HG03432 (cell line): ENCODE results near the gene GATB.

Experiments
- ATAC-seq: cut with Tn5 transposase; IDR thresholded peaks from one replicate; pipeline ENCODE4 v1.9.1; 2021; ENCODE audit warnings: mild to moderate bottlenecking, moderate library complexity; ENCODE audit not compliant: unreplicated experiment

The GATB gene, protein sequence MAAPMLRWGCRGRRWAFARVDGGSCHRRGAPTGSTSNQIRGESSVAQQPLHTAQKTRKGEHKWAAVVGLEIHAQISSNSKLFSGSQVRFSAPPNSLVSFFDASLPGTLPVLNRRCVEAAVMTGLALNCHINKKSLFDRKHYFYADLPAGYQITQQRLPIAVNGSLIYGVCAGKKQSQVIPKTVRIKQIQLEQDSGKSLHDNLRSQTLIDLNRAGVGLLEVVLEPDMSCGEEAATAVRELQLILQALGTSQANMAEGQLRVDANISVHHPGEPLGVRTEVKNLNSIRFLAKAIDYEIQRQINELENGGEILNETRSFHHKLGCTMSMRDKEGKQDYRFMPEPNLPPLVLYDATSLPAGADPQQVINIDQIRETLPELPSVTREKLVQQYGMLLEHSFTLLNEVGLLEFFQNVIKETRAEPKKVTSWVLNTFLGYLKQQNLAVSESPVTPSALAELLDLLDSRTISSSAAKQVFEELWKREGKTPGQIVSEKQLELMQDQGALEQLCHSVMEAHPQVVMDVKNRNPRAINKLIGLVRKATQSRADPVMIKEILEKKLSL

DNA sequence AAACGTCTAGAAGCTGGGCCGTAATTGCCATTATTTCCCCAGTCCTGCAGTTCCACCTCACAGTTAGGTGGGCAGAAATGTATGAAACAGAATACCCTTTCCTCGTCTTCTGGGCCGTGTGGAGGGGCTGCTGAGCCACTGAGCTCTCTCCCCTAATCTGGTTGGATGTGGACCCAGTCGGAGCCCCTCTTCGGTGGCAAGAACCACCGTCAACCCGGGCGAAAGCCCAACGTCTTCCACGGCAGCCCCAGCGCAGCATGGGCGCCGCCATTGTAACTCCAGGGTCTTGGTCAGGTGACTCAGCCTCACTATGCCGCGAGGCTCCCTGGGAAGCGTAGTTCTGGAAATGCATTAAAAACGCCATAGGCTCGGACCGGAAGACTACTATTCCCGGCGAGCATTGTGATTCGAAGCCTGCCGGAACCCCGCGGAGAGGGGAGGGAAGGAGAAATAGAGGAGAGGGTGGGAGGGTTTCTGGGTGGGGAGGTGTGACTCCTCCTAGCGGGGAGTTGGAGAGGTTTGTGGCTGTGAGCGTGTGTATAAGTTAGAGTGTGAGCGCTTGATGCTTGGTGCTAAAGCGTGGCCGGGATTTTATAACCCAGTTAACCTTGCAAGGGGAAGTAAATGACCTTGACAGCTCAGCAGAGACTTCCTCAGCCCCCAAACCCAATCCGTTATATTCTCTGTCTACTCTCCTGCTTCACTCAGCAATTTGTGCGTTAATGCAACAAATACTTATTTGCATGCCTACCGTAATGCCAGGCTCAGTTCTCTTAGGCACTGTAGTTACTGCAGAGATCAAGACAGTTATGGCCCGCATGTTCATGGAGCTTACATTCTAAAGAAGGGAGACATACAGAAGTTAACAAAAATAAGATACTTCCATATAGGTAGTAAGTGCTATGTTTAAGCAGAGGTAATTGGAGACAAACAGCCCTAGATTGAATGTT is at the start of gene GATB:
Gene GATB, minus strand, starts transcription at position 296 of the 950 bp plus-strand sequence. Its CDS starts 25 bp downstream, at position 271.
- ATAC-seq: peak; percentile 99

DNA sequence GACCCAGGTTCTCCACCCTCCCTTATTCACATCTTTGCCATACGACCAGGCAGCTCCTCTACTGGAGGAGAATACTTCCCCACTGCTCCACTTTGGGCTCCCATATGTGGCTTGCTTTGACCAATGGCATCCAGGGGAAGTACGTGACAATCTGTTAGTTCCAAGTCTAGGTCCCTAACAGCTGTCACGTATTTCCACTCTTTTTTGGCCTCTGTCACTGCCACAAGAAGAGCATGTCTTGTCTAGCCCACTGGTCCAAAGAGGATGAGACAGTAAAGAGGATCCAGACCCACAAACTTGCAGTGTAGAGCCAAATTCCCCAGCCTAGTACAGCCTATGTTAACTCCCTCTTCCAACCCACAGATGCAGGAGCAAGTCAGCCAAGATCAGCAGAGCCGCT is 49.7 kb upstream of the GATB start:
- ATAC-seq: no peak

DNA sequence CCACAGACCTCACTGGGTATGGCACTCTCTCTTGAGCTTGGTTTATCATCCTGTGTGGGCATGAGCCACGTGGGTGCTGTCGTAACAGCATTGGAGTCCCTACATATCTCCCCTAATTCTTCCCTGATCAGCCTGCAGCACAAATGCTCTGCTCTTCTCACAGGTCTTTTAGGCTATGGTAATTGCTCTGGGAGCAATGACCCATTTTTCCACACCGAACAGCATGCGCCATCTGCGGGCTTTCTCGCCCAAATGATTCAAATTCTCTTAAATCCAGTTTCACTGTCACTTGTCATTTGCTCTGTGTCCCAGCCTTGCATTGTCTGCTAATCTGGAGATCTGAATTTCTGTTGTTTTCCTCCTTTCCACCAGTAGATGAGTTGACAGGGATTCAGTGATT is 48.9 kb upstream of the GATB start:
- no peak for ATAC-seq

DNA sequence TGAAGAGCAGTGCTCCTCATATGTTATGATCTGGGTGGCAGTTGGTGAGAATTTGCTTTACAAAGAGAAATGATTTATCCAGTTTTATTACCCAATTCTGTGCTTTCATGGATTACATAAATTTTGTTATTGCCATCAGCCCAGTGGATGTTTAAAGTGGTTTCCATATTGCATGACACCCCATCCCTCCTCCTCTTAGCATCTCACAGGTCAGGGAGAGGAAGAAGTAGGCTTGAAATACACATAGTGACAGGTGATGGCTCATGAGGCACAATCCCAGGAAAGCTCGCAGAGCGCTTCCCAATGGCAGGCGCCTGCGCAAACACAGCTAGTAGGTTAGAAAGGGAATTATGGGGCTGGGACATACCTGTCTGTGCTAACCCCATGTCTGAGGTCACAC is 47.7 kb upstream of the GATB start:
- no peak for ATAC-seq

DNA sequence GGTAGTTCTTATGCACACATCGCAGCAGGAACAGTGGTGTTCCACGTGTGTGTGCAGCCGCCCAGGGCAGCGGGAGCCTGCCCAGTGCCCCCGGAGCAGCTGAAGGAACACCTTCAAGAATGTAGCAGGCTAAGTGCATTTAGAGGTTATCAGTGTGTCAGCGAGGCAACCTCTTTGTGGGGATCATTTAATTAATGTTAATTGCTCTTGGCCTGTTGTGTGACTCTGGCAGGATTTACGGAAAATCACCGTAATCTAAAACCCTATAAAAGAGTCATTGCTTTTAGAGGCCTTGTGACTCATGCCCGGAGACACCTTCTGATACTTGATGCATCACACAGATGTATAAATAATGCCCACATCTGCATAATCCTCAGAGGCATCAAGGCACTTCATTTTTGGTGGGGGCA is 47.3 kb upstream of the GATB start:
- ATAC-seq: no peak

DNA sequence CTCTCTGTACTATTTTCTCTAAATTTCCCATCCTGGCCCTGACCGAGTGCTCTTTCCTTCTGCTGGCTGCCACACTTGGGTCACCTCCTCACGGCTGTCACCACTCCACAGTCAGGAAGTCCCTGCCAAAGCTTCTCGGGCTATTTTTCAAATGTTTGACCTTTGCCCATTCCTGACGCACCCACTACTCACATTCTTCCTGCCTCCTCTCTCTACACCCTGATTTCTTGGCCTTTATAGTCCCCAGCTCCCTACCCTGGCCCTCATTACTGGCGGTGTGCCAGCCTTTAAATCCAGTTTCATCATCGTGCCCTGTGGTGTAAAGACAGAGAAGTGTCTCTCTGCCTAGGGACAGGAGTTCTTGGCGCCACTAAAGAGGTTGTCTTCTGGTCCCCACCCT is 46.4 kb upstream of the GATB start:
- ATAC-seq: no peak

DNA sequence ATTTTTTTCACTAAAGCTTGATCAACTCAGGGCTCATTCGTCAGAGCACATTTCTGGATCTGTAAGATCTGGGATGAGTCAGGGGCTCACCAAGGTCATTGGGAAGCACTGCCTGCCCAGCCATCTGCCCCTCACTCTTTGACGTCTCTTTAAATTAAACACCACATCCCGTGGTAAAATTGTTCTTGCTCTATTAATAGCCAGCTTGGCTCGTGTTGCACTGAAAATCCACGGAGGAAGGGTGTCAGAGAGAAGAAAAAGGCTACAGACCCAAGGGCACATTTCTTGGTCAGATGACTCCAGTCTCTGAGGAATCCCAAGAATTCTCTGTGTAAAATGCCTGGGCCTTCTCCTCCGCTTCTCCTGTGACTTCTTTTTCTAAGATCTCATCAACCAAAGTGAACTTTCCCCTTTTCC is 45.7 kb upstream of the GATB start:
- no peak for ATAC-seq

DNA sequence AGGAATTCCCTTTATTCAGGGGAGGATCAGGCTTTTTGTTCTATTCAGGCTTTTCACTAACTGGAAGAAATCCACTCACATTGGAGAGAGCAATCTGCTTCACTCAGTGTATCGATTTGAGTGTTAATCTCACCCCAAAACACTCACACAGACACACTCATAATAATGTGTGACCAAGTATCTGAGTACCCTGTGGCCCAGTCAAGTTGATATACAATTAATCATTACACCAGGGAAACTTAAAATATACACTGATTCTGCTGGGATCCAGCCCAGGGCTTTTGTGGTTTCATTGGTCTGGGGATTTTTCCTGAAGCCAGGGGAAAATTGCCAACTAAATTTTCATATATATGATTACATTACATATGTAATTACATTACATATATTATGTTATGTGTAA is 44.0 kb upstream of the GATB start:
- ATAC-seq: no peak

DNA sequence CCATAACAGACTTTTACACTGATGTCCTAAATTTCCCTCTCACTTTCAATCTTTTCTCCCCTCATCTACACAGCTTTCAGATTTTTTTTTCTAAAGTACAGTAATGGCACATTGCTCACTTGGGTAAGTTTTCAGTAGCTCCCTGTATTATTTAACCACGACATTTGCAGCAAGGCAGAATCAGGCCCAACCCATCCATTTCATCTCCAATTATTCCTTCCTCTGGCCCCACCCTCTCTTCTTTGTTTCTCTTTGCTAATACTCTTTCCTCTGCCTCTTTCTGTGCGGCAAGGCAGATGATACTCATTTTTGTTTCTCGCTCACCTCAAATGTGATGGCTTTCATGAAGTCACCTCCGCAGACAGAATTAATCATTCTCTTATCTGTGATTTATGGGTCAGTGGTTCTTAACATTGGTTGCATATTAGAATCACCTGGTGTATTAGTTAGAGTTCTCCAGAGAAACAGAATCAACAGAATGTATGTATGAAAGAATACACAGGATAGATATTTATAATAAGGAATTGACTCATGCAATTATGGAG is 43.4 kb upstream of the GATB start:
- ATAC-seq: no peak

DNA sequence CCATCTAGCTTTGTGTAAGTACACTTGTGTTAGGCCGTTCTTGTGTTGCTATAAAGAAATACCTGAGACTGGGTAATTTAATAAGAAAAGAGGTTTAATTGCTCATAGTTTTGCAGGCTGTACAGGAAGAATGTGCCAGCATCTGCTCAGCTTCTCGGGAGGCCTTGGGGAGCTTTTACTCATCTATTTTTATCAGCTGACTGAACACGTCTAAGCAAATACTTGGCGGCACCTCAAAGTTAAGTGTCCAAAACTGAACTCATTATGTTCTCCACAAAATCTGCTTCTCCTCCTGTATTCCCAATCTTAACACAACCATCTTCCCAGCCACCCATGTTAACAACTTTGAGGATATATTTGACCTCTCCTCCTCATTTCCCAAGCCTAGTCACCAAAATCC is 42.4 kb upstream of the GATB start:
- ATAC-seq: no peak

DNA sequence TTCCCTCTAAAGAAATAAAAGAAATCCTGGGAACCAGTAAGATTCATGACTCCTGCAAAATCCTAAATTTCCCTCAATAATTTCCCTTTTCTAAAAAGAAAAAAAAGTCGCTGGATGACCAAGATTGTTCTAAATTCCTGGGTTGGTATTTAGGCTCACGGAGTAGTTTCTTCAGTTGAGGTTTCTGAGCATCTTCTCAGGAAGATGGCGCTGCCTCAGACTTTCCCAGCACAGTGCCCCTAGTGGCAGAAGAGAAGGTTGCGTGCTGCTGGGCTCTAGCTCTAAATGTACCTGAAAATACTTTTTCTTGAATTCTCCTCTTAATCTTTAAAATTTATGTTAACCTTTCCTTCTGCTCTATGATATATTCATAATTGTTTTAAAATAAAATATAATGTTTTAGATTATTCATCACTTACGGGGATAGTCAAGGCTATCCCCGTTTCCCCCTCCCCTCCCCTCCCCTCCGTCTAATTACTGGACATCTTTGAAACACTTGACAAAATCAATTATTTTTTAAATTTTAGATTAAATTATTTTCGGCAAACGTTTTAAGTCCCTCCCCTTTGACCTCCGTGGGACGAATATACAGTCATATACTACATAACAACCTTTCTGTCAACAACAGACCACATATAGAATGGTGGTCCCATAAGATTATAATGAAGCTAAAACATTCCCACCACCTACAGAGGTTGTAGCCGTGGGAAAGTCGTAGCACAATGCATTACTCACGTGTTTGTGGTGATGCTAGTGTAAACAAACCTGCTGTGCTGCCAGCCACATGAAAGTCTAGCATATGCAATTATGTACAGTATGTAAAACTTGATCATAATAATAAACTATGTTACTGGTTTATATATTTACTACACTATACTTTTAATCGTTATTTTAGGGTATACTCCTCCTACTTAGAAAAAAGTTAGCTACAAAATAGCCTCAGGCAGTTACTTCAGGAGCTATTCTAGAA is 41.0 kb upstream of the GATB start:
- ATAC-seq: no peak

DNA sequence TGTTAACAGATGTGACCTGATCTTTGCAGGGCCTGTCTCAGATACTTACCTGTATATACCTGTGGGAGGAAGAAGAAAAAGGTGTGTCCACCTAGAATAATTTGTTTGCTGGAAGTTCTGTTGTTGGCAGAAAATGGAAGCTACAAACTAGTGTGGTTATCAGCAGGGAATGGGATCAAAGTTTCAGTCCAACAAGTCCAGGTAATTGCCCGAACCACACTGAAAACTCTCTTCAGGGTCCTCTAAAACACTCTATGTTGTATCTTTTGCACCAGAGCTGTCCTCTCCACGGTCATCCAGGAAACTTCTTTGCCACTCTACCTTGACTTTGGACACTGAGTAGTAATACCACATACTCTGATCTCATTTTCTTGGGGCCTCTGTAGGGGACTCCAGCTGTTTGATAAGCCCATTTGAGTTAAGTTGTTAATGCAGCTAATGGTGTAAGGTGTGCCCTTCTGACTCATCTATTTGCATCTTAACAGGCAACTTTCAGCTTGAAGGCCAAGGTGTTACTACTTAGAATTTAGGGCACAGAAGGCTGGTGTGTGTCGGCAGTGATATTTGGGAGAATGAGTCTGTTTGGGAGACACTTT is 38.7 kb upstream of the GATB start:
- no peak for ATAC-seq

DNA sequence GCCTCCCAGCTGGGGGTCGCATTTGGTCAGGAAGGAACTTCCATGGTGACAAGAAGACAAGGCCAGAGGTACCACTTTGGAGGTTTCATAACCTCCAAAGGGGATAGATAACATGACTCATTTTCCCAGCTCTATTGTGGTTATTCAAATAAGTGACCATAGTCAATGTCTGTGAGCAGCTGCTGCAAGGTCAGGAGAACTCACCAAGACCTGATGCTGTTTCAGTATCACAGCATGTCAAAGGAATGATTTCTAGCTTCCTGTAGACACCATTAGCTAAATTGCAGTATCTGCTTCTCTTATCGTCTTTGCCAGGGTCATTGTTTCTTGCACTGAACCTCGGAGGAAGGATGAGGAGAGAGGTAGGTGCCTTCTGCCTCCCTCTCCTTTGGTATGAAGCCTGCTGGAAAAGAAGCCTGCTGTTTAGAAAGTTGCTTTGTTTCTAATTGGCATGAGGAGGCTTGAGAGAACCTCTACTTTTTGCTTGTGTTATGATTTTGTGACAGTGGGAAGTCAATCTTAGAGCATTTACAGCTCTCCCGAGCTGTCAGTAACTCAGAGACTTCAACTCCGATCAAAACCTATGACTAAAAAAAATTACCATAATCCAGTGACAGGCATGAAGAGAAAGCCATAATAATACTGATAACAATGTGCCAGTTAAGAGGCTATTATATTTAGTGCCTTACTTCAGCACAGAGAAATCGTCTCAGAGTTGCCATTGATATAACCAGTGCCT is 38.0 kb upstream of the GATB start:
- ATAC-seq: peak; percentile 94

DNA sequence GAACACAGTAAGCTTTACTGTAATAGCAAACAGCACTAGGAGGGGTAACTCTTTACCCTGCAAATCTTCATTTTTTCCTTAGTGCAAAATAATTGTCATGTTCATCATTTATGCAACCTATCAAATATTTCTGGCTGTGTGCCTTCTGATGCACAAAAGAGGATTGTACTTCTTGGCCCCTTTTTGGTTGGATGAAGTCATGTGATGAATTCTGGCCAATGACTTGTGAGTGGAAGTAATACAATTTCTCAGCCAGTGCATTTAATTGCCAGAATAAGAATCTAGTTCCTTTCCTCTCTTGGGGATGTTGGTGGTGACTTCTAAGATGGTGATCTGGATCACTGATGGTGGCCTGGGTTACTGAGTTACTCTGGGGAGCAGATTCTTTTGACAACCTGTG is 37.0 kb upstream of the GATB start:
- ATAC-seq: no peak

DNA sequence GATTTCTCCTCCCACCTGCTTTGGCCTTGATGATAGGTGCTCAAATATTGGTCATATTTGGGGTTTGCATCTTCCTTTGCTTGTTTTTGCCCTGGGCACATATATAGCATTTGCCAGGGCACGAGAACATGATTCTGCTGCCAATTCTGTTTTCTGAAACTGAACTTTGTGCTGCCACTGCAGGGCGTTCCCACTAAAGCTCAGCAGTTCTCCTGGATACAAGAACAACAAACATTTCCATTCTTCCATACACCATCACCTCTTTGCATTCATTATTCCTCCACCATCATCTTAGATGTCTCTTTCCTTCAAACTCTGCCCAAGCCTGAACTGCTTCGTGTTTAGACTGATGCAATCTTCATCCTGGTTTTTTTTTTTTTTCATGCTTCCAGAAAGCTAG is 36.3 kb upstream of the GATB start:
- ATAC-seq: no peak

DNA sequence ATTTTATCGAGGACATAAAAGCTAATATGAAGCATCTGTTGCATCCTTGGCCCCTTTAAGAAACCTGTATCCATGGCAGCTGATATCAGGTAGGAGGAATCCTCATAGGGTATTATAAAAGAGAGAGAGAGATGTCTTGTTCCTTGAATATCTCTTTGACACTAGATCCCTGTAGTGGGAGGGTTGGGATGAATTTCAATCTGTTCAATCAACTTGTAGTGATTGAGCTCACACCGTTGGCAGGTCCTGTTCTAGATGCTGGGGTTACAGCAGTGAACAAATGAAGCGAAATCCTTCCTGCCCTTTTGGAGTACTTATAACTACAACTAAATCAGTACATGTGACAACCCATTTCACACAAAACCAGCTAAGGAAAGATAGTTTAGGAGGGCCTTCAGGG is 35.3 kb upstream of the GATB start:
- no peak for ATAC-seq

DNA sequence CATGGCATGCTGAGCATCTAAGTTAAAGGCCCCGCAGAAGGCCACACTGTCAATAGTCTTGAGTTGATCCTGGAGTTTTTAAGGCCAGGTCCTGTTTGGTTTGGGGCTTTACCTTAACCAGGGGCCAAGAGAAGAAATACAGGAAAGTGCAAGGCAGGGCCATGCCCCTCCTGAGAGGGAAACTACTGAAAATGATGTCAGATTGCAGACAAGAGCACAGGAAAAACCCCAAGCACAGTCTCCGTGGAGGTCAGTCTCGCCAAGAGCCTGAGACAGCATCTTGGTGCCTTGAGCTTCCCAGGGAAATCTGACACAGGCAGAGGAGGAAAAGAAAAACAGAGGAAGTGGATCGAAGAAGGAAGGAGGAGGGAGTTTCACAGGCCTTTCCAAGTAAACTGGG is 32.2 kb upstream of the GATB start:
- peak; percentile 54 for ATAC-seq

DNA sequence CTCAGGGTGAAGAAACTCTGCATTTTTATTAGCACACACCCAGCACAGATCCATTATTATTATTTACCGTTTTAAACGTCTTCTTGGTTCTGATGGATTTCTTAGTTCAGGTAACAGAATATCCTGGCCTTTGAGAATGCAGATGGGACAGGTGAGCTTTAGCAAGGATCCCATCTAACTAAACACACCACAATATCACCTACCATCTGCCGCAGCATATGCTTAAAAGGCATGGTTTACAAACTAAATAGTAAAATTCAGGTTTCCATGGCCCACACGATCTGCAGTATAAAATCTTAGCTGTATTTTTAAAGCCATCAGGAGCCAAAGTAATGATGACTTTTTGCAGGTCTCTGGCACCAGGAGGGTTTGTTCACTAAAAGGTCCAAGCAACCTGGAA is 31.7 kb upstream of the GATB start:
- ATAC-seq: no peak

DNA sequence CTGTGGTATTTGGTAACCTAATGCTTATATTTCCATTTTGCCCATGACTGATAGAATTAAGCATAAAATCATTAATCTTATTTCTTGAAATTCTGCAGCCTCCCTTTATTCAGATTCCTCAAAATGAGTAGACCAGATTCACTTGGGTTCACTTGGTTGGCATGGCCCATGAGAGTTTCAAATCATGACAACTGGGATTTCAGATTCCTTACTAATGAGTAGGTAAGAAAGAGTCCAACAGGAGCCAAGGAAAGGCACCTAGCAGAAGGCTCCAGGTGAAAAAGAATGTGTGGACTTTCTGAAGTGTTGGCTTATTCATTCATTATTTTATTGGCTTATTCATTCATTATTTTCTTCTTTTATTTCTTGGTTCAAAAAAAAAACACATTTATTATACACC is 27.2 kb upstream of the GATB start:
- ATAC-seq: no peak
